PC-3 (cell line): ENCODE data around the gene KCNN1. TPM values are rescaled to one million over a fixed set of nuclear protein-coding genes. Genes with fewer than 3 reads are reported as not detected.
A peak's percentile ranks its signal among the peaks of the same experiment; 100 is the strongest.

ENCODE experiments used
- ATAC-seq: fragments of 200-7000 bp; cut with Tn5 transposase; 2 replicates; pipeline ENCODE4 v1.9.1; 2020; ENCODE audit warnings: mild to moderate bottlenecking, moderate library complexity
- BruUV-seq: library from RNA; stranded (reverse); fragments of 400-500 nt; replicated peaks from 2 replicates; lab custom pipeline; 2021; lab: Mats Ljungman, UMichigan
- CTCF ChIA-PET: fragments of 300-600 bp; sonication (Branson Sonifier 250); formaldehyde crosslinking; loops from one replicate; lab custom pipeline; 2022; ENCODE audit warnings: antibody characterized with exemption; lab: Charles Lee
- POLR2A ChIA-PET: fragments of 300-600 bp; sonication (Branson Sonifier 250); formaldehyde crosslinking; loops from one replicate; lab custom pipeline; 2022; ENCODE audit warnings: antibody characterized with exemption; ENCODE audit not compliant: unreplicated experiment; lab: Charles Lee
- DNase-seq: peaks from one replicate; pipeline ENCODE4 v3.0.0-alpha.2; 2015
- H2AFZ ChIP-seq: fragments of 300-600 bp; sonication (generic); 2 replicates; pipeline ENCODE4 v1.6.0; 2016; ENCODE audit warnings: antibody characterized with exemption, low read length
- H3F3A ChIP-seq: fragments of 300-600 bp; sonication (generic); one replicate; pipeline ENCODE4 v1.6.0; 2017; ENCODE audit warnings: antibody characterized with exemption, low read length, control low read depth, mild to moderate bottlenecking; ENCODE audit not compliant: unreplicated experiment
- H3K27ac ChIP-seq: fragments of 300-600 bp; sonication (generic); 2 replicates; pipeline ENCODE4 v1.5.1; 2016; ENCODE audit warnings: mild to moderate bottlenecking, low read length
- H3K27me3 ChIP-seq: fragments of 300-600 bp; sonication (generic); 2 replicates; pipeline ENCODE4 v1.6.1; 2016; ENCODE audit warnings: low read length, mixed read lengths
- H3K36me3 ChIP-seq: fragments of 300-600 bp; sonication (generic); 2 replicates; pipeline ENCODE4 v1.6.1; 2016; ENCODE audit warnings: low read depth, mixed run types, low read length, mixed read lengths
- H3K4me1 ChIP-seq: fragments of 300-600 bp; sonication (generic); 2 replicates; pipeline ENCODE4 v1.5.1; 2016; ENCODE audit warnings: low read length; ENCODE audit not compliant: insufficient read depth
- H3K4me2 ChIP-seq: fragments of 300-600 bp; sonication (generic); 2 replicates; pipeline ENCODE4 v1.6.0; 2016; ENCODE audit warnings: low read length
- H3K4me3 ChIP-seq: fragments of 300-600 bp; sonication (generic); 2 replicates; pipeline ENCODE4 v1.5.1; 2016; ENCODE audit warnings: mild to moderate bottlenecking, low read length, mixed read lengths
- H3K79me2 ChIP-seq: fragments of 300-600 bp; sonication (generic); 2 replicates; pipeline ENCODE4 v1.6.1; 2017; ENCODE audit warnings: low read length, mixed read lengths
- H3K9ac ChIP-seq: fragments of 300-600 bp; sonication (generic); 2 replicates; pipeline ENCODE4 v1.6.0; 2016; ENCODE audit warnings: mild to moderate bottlenecking, low read length
- H3K9me2 ChIP-seq: fragments of 300-600 bp; sonication (generic); replicated peaks from 2 replicates; pipeline ENCODE4 v1.6.1; 2016; ENCODE audit warnings: mixed run types, low read length, mixed read lengths
- H3K9me3 ChIP-seq: fragments of 300-600 bp; sonication (generic); 2 replicates; pipeline ENCODE4 v1.6.1; 2016; ENCODE audit warnings: low read length, mixed read lengths
- H4K20me1 ChIP-seq: fragments of 300-600 bp; sonication (generic); 2 replicates; pipeline ENCODE4 v1.6.1; 2016; ENCODE audit warnings: low read length, mixed read lengths
- CTCF ChIP-seq: fragments of 300-600 bp; sonication (generic); conservative IDR thresholded peaks from 2 replicates; pipeline ENCODE4 v1.5.1; 2017; ENCODE audit warnings: antibody characterized with exemption, low read depth, mild to moderate bottlenecking, low read length
- EZH2 ChIP-seq: fragments of 300-600 bp; sonication (generic); IDR thresholded peaks from one replicate; pipeline ENCODE4 v1.6.1; 2017; ENCODE audit warnings: antibody characterized with exemption, mild to moderate bottlenecking, low read length; ENCODE audit not compliant: unreplicated experiment
- EZH2phosphoT487 ChIP-seq: fragments of 300-600 bp; sonication (generic); IDR thresholded peaks from 2 replicates; pipeline ENCODE4 v1.6.1; 2018; ENCODE audit warnings: mild to moderate bottlenecking, antibody characterized with exemption, low read length, borderline replicate concordance
- intact Hi-C: fragments of 100-400 bp; cut with micrococcal nuclease; formaldehyde crosslinking; loops from 2 replicates; pipeline ENCODE4 v1.9.0; 2023
- total RNA-seq: library from RNA; depleted of rRNA; stranded (reverse); fragments of >200 nt; gene quantifications from 2 replicates; pipeline ENCODE4 v1.2.3, GENCODE V29; 2014

Gene KCNN1
- total RNA-seq, 1 experiment from 2014 or later: not detected

GRCh38 chr19:17937371-17937900 is 29.5 kb upstream of the KCNN1 start:
- ChIA-PET CTCF (interaction anchor here (0.6 to 1.2 kb wide), 7 partner anchors 11 to 559 kb away, joined by 3 to 18 read pairs (median 6); partner anchors contain the start of genes RPL18A and SLC5A5), POLR2A (interaction anchor here (0.5 to 0.6 kb wide), 2 partner anchors 68 to 92 kb away, joined by 6 to 13 read pairs; no protein-coding TSS in a partner anchor)
- H3K9me3 ChIP-seq: no peaks in the 10 kb centered on the region
- no peak overlapping the region for H3K4me3 ChIP-seq
- H3K79me2 ChIP-seq: peaks cover 22% of the 10 kb centered on the region
- no TSS peak for BruUV-seq
- H3K27me3 ChIP-seq: no peaks in the 10 kb centered on the region
- H4K20me1 ChIP-seq: no peaks in the 10 kb centered on the region
- no peak overlapping the region for H3K4me2 ChIP-seq
- peaks cover 3% of the 10 kb centered on the region; the same call in 1 of the 2 replicates for H3K36me3 ChIP-seq
- H3K4me1 ChIP-seq: peaks cover 13% of the 10 kb centered on the region
- TF ChIP-seq EZH2: no peak
- intact Hi-C loops: no loop called here
- DNase-seq (no peak), ATAC-seq (no peak)
- H2AFZ ChIP-seq: no peak overlapping the region
- H3F3A ChIP-seq: no peaks in the 10 kb centered on the region
- no peak overlapping the region for H3K27ac ChIP-seq
- no peaks in the 10 kb centered on the region for H3K9me2 ChIP-seq
- no peak overlapping the region for H3K9ac ChIP-seq

GRCh38 chr19:17938092-17938845 is 28.6 kb upstream of the KCNN1 start:
- TF ChIP-seq EZH2phosphoT487: no peak
- peak; percentile 89 for TF ChIP-seq CTCF
- TF ChIP-seq EZH2: no peak
- intact Hi-C loops: loop anchor here (1.0 kb wide), 1 partner anchor 59 kb away; no protein-coding TSS in a partner anchor
- ATAC-seq (peak; percentile 92), DNase-seq (peak; percentile 94)
- H3K9me3 ChIP-seq: no peaks in the 10 kb centered on the region
- POLR2A ChIA-PET: interaction anchor here (0.5 to 0.6 kb wide), 3 partner anchors 58 to 91 kb away, joined by 3 to 13 read pairs (median 6); no protein-coding TSS in a partner anchor
- CTCF ChIA-PET: interaction anchor here (0.6 to 1.2 kb wide), 9 partner anchors 10 to 558 kb away, joined by 3 to 18 read pairs (median 6); partner anchors contain the start of genes RPL18A and SLC5A5
- no TSS peak for BruUV-seq
- no peaks in the 10 kb centered on the region for H3K9me2 ChIP-seq
- H3K79me2 ChIP-seq: peaks cover 18% of the 10 kb centered on the region
- peaks cover 3% of the 10 kb centered on the region; the same call in 1 of the 2 replicates for H3K36me3 ChIP-seq
- H3K9ac ChIP-seq: no peak overlapping the region
- H3F3A ChIP-seq: no peaks in the 10 kb centered on the region
- 0 out of 2 replicates have a peak overlapping the region, but pooled peaks have one; percentile 22 for H3K27ac ChIP-seq
- H3K4me1 ChIP-seq: peaks cover 13% of the 10 kb centered on the region
- no peak overlapping the region for H3K4me3 ChIP-seq
- no peaks in the 10 kb centered on the region for H4K20me1 ChIP-seq
- no peak overlapping the region for H2AFZ ChIP-seq
- H3K27me3 ChIP-seq: no peaks in the 10 kb centered on the region
- no peak overlapping the region for H3K4me2 ChIP-seq

GRCh38 chr19:17942181-17942580 is 24.7 kb upstream of the KCNN1 start:
- peaks cover 5% of the 10 kb centered on the region for H3F3A ChIP-seq
- H3K9ac ChIP-seq: no peak overlapping the region
- no peak overlapping the region for H3K4me2 ChIP-seq
- CTCF ChIA-PET: no interaction called here
- TF ChIP-seq EZH2phosphoT487 (no peak), EZH2 (no peak), CTCF (no peak)
- no peaks in the 10 kb centered on the region for H3K79me2 ChIP-seq
- H3K4me1 ChIP-seq: peaks cover 20% of the 10 kb centered on the region
- peaks cover 3% of the 10 kb centered on the region; the same call in 1 of the 2 replicates for H3K36me3 ChIP-seq
- DNase-seq (no peak), ATAC-seq (no peak)
- intact Hi-C loops: no loop called here
- H2AFZ ChIP-seq: no peak overlapping the region
- H3K9me3 ChIP-seq: no peaks in the 10 kb centered on the region
- H3K27me3 ChIP-seq: no peaks in the 10 kb centered on the region
- H3K9me2 ChIP-seq: no peaks in the 10 kb centered on the region
- POLR2A ChIA-PET: no interaction called here
- H3K27ac ChIP-seq: no peak overlapping the region
- 0 out of 2 replicates have a peak, but pooled peaks cover 2% of the 10 kb centered on the region for H4K20me1 ChIP-seq
- no TSS peak for BruUV-seq
- H3K4me3 ChIP-seq: no peak overlapping the region
